HG02885 (cell line): ENCODE results near the gene ARHGEF18.
A peak's percentile ranks its signal among the peaks of the same experiment; 100 is the strongest.
"Not testable (repeated sequence)": the region's sequence is repeated elsewhere in the genome, so short reads cannot be mapped to it uniquely, and the experiment has no call there.

ENCODE experiments used
- ATAC-seq: cut with Tn5 transposase; IDR thresholded peaks from one replicate; pipeline ENCODE4 v1.9.1; 2021; ENCODE audit warnings: mild to moderate bottlenecking; ENCODE audit not compliant: unreplicated experiment, poor library complexity

ARHGEF18 gene

DNA sequence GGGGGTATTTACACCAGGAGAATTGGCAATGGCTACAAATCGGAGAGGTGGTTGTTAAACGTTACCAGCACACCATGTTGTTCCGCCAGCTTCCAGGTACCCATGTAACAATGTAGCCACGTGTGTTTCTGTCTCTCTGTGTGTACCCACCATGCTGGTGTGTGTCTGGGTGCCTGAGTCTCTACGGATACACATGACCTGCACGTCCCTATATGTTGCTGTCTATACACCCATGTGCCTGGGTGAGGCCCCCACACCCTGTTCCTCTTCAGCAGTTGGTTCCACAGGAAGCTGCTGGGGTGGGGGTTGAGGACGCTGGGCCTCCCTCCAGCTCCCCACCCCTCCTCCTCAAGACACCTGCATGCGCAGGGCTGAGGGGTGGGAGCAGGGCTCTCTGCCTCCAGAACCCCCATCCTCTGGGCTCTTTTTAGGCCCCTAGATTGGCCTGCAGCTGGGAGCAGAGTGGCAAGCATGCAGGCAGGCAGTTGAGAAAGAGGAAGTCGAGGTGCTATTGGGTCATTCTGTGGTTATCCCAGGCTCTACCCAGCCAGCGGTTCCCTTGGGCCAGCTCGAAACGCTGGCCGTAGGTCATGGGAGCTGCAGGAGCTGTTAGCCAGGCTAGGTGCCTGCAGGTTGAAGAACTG, at the start of gene ARHGEF18:
TSS of gene ARHGEF18 (plus strand) at position 351 of the 644 bp plus-strand sequence. CDS start 13,954 bp downstream, outside the sequence.
- no peak for ATAC-seq

DNA sequence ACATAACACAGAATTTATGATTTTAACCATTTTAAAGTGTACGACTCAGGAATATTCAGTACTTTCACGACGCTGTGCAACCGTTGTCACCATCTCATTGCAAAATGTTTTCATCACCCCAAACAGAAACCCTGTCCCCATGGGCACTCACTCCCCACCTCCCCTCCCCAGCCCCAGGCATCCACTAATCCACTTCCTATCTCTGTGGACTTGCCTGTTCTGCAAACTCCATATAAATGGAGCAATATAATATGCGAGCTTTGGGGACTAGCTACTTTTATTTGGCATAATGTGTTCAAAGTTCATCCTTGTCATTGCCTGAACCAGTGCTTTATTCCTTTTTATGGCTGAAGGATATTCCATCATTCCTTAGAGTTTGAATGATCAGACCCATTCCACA, 47.2 kb upstream of the ARHGEF18 start:
- no peak for ATAC-seq

GRCh38 chr19:7303470-7303869, 45.3 kb upstream of the ARHGEF18 start:
- ATAC-seq = no peak

DNA sequence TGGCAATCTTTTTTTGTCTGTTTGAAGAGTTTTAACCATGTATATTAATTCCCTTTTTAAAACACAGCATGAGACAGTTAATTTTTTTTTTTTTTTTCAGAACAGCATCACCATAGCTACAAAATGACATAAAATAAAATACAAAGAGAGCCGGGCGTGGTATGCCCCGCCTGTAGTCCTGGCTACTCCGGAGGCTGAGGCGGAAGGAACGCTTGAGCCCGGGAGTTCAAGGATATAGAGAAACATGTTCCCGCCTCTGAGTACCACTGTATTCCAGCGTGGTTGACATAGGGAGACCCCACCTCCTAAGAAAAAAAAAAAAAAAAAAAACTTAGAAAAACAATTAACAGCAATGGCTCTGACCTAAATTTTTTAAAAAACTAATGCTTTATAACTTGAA, 44.5 kb upstream of the ARHGEF18 start:
- ATAC-seq = no peak

GRCh38 chr19:7307590-7308218, 41.0 kb upstream of the ARHGEF18 start:
- no peak for ATAC-seq

DNA sequence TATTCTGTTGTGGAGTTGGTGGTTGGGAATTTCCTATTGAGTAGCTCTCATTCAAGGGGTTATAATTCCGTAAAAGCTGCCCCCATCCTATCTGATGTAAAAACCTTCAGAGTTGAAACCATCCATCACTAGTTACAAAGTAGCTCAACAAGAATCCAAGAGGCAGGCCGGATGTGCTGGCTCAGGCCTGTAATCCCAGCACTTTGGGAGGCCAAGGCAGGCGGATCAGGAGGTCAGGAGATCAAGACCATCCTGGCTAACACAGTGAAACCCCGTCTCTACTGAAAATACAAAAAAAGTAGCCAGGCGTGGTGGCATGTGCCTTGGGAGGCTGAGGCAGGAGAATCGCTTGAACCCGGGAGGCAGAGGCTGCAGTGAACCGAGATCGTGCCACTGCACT, 40.4 kb upstream of the ARHGEF18 start:
- ATAC-seq = not testable (repeated sequence)

DNA sequence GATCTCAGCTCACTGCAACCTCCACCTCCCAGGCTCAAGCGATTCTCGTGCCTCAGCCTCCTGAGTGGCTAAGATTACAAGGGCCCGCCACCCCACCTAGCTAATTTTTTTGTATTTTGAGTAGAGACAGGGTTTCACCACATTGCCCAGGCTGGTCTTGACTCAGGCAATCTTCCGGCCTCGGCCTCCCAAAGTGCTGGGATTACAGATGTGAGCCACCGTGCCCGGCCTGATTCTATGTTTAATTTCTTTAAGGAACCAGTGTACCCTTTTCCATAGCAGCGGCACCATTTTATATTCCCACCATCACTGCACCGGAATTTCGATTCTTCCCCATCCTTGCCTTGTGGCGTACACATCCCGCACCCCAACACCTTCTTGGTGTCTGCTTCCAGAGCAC, 36.8 kb upstream of the ARHGEF18 start:
- ATAC-seq = no peak

GRCh38 chr19:7312816-7313215, 35.9 kb upstream of the ARHGEF18 start:
- ATAC-seq = no peak

DNA sequence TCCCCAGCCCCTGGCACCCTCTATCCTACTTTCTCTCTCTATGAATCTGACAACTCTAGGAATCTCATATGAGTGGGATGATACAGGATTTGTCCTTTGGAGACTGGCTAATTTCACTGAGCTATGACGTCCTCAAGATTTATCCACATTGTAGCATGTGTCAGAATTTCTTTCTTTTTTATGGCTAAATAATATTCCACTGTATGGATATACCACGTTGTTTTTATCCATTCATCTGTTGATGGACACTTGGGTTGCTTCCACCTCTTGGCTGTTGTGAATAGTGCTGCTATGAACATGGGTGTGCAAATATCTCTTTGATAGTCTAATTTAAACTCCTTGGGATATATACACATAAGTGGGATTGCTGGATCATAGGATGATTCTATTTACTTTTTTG, 30.6 kb upstream of the ARHGEF18 start:
- ATAC-seq = no peak

GRCh38 chr19:7326105-7326877, 22.4 kb upstream of the ARHGEF18 start:
- no peak for ATAC-seq

- ATAC-seq = no peak
These were observed 20.9 kb upstream of the ARHGEF18 start for GRCh38 chr19:7327802-7328201.

DNA sequence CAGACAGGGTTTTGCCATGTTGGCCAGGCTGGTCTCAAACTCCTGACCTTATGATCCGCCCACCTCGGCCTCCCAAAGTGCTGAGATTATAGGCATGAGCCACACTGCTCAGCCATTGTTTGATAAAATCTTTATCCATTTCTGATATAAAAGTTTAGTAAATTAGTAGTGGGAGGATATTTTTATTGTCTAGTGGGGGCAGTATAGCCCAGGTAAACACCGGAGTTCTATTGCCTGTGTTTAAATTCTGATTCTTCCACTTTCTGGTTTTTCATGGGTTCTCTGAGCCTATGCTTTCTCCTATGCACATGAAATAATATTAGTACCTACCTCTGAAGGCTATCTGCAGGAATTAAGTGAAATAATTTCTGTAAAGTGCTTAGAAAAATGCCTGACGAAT, 20.1 kb upstream of the ARHGEF18 start:
- ATAC-seq = no peak

DNA sequence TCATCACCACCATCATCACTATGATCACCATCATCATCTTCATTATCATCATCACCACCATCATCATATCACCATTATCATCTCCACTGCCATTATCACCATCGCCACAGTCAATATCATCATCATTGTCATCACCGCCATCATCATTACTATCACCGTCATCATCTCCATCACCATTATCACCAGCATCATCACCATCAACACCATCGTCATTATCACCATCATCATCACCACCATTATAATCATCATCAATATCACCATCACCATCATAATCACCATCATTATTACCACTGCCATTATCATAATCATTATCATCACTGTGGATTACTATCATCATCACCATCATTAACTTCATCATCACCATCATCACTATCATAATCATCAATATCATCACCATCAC, 17.3 kb upstream of the ARHGEF18 start:
- no peak for ATAC-seq

DNA sequence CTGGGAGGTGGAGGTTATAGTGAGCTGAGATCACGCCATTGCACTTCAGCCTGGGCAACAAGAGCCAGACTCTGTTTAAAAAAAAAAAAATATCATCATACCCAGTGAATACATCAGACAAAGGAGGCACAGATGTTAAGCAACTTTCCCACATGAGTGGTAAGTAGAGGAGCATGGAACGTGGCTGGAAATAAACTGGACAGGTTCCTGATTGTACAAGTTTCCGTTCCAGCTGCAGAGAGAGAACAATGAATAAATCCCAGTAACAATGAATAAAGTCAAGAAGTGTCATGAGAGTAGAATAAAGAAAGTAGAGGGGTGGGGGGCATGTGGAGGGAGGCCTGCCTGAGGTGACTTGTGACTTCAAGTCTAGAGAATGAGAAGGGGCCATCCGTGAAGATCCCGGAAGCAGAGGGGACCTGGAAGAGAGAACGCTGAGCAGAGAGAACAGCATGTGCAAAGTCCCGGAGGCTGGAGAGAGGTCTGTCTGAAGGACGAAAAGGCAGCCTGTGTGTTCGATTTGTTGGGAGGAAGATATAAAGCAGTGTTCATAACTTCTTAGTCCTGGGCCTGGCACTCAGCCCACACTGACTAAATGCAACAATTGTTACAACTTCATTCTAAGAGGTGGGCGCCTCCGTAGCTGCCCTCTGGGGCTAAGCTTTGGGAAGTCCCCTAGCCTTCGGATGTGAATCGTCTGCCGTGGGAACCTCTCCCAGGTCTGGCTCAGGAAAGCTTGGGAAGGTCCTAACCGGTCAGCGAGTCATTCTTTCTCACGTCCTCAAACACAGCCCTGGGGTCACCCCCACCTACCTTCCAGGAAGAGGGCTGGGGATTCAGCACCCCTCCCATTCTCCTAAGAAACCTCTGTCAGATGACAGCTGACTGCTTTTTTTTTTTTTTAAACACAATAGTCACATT, 15.3 kb upstream of the ARHGEF18 start:
- no peak for ATAC-seq

GRCh38 chr19:7336321-7336973, 12.3 kb upstream of the ARHGEF18 start:
- ATAC-seq = no peak

GRCh38 chr19:7337380-7338194, 11.2 kb upstream of the ARHGEF18 start:
- peak; percentile 76 for ATAC-seq

DNA sequence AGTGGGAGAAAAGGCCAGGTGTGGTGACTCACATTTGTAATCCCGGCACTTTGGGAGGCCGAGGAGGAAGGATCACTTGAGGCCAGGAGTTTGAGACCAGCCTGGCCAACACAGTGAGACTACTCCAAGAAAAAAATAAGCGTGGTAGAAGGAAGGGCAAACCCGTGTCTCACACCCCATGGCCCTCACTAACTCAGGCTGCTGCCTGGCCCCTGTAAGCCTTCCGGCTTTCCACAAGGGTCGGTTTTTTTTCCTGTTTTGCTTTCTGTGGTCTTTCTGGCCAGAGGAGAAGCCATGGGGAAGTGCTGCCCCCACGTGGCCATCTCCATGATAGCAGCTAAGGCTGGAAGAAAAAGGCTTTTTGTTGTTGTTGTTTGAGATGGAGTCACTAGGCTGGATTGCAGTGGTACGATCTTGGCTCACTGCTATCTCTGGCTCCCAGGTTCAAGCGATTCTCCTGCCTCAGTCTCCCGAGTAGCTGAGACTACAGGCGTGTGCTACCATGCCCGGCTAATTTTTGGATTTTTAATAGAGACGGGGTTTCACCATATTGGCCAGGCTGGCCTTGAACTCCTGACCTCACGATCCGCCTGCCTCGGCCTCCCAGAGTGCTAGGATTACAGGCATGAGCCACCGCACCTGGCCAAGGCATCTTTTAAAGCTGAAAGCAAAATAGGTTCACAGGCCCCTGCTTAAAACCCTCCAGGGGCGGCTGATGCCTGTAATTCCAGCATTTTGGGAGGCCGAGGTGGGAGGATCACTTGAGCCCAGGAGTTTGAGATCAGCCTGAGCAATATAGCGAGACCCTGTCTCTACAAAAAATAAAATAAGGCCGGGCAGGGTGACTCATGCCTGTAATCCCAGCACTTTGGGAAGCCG, 7.5 kb upstream of the ARHGEF18 start:
- no peak for ATAC-seq

GRCh38 chr19:7342143-7342542, 6.6 kb upstream of the ARHGEF18 start:
- ATAC-seq = no peak
